SK-N-SH (cell line): ENCODE data around the gene INPP5B. TPM values are rescaled to one million over a fixed set of nuclear protein-coding genes. Genes with fewer than 3 reads are reported as not detected.
"Not testable (repeated sequence)": the region's sequence is repeated elsewhere in the genome, so short reads cannot be mapped to it uniquely, and the experiment has no call there.

Source experiments
- CTCF ChIA-PET: fragments of 300-600, 350-600 bp; formaldehyde crosslinking; extraction: SDS; loops from one replicate; lab custom pipeline; 2021; lab: Yijun Ruan, JAX
- POLR2A ChIA-PET: fragments of 350-600 bp; sonication (Branson Sonifier 250); formaldehyde crosslinking; extraction: SDS; loops from one replicate; lab custom pipeline; 2020; ENCODE audit warnings: antibody characterized with exemption, inconsistent platforms; lab: Yijun Ruan, JAX
- DNase-seq: peaks from one replicate; pipeline ENCODE4 v3.0.0; 2012
- H2AFZ ChIP-seq: fragments of 200-600 bp; sonication (generic); 2 replicates; pipeline ENCODE4 v1.8.1; 2016; ENCODE audit warnings: antibody characterized with exemption, mild to moderate bottlenecking, low read depth
- H3F3A ChIP-seq: fragments of 200-600 bp; sonication (generic); replicated peaks from 2 replicates; pipeline ENCODE3; 2016; ENCODE audit warnings: antibody characterized with exemption, mild to moderate bottlenecking; ENCODE audit not compliant: insufficient read depth
- H3K27ac ChIP-seq, 2 experiments: fragments of 200-500 bp in 1 of 2; fragments of 200-600 bp in 1 of 2; sonication (Bioruptor generic) in 1 of 2; sonication (generic), shearing (Covaris generic) in 1 of 2; 2 replicates each; pipeline versions ENCODE4 v1.5.1 to v1.6.1; 2014 to 2016; ENCODE audit warnings: low read depth in 2 of 2, inconsistent platforms in 1 of 2, low read length in 1 of 2, mild to moderate bottlenecking in 1 of 2, mixed read lengths in 1 of 2
- H3K27me3 ChIP-seq: fragments of 200-600 bp; sonication (generic), shearing (Covaris generic); 2 replicates; pipeline ENCODE4 v1.6.1; 2016; ENCODE audit warnings: mixed run types; ENCODE audit not compliant: insufficient read depth
- H3K36me3 ChIP-seq, 2 experiments: fragments of 200-500 bp in 1 of 2; fragments of 200-600 bp in 1 of 2; sonication (Bioruptor generic) in 1 of 2; sonication (generic) in 1 of 2; replicated peaks in 1 of 2; 2 replicates each; pipeline versions ENCODE3 to v1.5.1; 2014 to 2016; ENCODE audit warnings: low read length in 1 of 2, mild to moderate bottlenecking in 1 of 2; ENCODE audit not compliant: insufficient read depth in 2 of 2, control insufficient read depth in 1 of 2
- H3K4me1 ChIP-seq, 2 experiments: fragments of 200-500 bp in 1 of 2; fragments of 200-600 bp in 1 of 2; sonication (Bioruptor generic) in 1 of 2; sonication (generic), shearing (Covaris generic) in 1 of 2; 2 replicates each; pipeline versions ENCODE4 v1.5.1 to v1.6.1; 2014 to 2016; ENCODE audit warnings: low read depth in 1 of 2, low read length in 1 of 2, mixed run types in 1 of 2; ENCODE audit not compliant: insufficient read depth in 2 of 2, control insufficient read depth in 1 of 2
- H3K4me2 ChIP-seq: fragments of 200-600 bp; sonication (generic), shearing (Covaris generic); 2 replicates; pipeline ENCODE4 v1.6.1; 2017; ENCODE audit warnings: mixed run types
- H3K4me3 ChIP-seq, 2 experiments: fragments of 200-500 bp in 1 of 2; fragments of 200-600 bp in 1 of 2; sonication (Bioruptor generic) in 1 of 2; sonication (generic), shearing (Covaris generic) in 1 of 2; 2 replicates each; pipeline versions ENCODE4 v1.5.1 to v1.8.1; 2014 to 2016; ENCODE audit warnings: low read depth in 2 of 2, inconsistent platforms in 1 of 2, low read length in 1 of 2, mild to moderate bottlenecking in 1 of 2, mixed read lengths in 1 of 2, moderate library complexity in 1 of 2
- H3K79me2 ChIP-seq: fragments of 200-600 bp; sonication (generic); 2 replicates; pipeline ENCODE4 v1.8.1; 2017; ENCODE audit warnings: mild to moderate bottlenecking; ENCODE audit not compliant: insufficient read depth
- H3K9ac ChIP-seq: fragments of 200-600 bp; sonication (generic); 2 replicates; pipeline ENCODE4 v1.6.1; 2017; ENCODE audit warnings: mixed run types
- H3K9me2 ChIP-seq: fragments of 200-600 bp; sonication (generic); 2 replicates; pipeline ENCODE4 v1.6.1; 2017; ENCODE audit warnings: mixed run types
- H3K9me3 ChIP-seq: fragments of 200-600 bp; sonication (generic); 2 replicates; pipeline ENCODE4 v1.6.1; 2017; ENCODE audit warnings: mixed run types, mild to moderate bottlenecking, moderate library complexity
- H4K20me1 ChIP-seq: fragments of 200-600 bp; sonication (generic); 2 replicates; pipeline ENCODE4 v1.6.1; 2017; ENCODE audit warnings: mild to moderate bottlenecking, mixed run types; ENCODE audit not compliant: insufficient read depth
- CHD2 ChIP-seq: fragments of 150-350 bp; IDR thresholded peaks from 2 replicates; pipeline ENCODE4 v1.6.1; 2018; ENCODE audit warnings: low read length; ENCODE audit not compliant: partially characterized antibody
- GABPA ChIP-seq: IDR thresholded peaks from 2 replicates; pipeline ENCODE4 v1.4.0; 2012; ENCODE audit warnings: low read depth, mild to moderate bottlenecking
- GATA2 ChIP-seq: sonication (generic); formaldehyde crosslinking; IDR thresholded peaks from 2 replicates; pipeline ENCODE4 v1.5.0; 2020; ENCODE audit warnings: mild to moderate bottlenecking, missing genetic modification reagents
- NRF1 ChIP-seq: IDR thresholded peaks from 2 replicates; pipeline ENCODE4 v1.6.1; 2012; ENCODE audit warnings: low read depth, mild to moderate bottlenecking, low read length
- RFX5 ChIP-seq: IDR thresholded peaks from 2 replicates; pipeline ENCODE4 v1.6.1; 2012; ENCODE audit warnings: mild to moderate bottlenecking, improper control_type of control experiment, low read length
- RXRA ChIP-seq: IDR thresholded peaks from 2 replicates; pipeline ENCODE4 v1.4.0; 2012; ENCODE audit warnings: low read depth, mild to moderate bottlenecking, borderline replicate concordance
- SMC3 ChIP-seq: IDR thresholded peaks from 2 replicates; pipeline ENCODE4 v1.6.1; 2012; ENCODE audit warnings: low read depth, low read length, improper control_type of control experiment
- TAF1 ChIP-seq: IDR thresholded peaks from 2 replicates; pipeline ENCODE4 v1.6.1; 2012; ENCODE audit warnings: low read depth, mild to moderate bottlenecking, low read length, moderate library complexity, borderline replicate concordance
- YY1 ChIP-seq: IDR thresholded peaks from 2 replicates; pipeline ENCODE4 v1.4.0; 2012; ENCODE audit warnings: low read depth, mild to moderate bottlenecking
- WGBS: methylation state at CpG from one replicate; pipeline ENCODE4 v1.1.6; 2017; ENCODE audit warnings: low lambda C conversion rate; 5-methylcytosine and 5-hydroxymethylcytosine counted together
- polyA plus RNA-seq, 3 experiments: library from polyadenylated mRNA; depleted of rRNA; stranded (reverse); fragments of >200 nt; gene quantifications; 2 replicates each; pipeline ENCODE4 v1.2.3, GENCODE V29; 2012
- TF ChIP-seq, protein P1 (sequence below): IDR thresholded peaks from 2 replicates; pipeline ENCODE4 v1.6.1; 2012; ENCODE audit warnings: mild to moderate bottlenecking, low read depth, low read length, moderate library complexity
- TF ChIP-seq, protein P2 (sequence below): fragments of 200-600 bp; sonication (generic); IDR thresholded peaks from 2 replicates; pipeline ENCODE4 v1.6.1; 2017; ENCODE audit warnings: antibody characterized with exemption, mild to moderate bottlenecking, moderate library complexity
- TF ChIP-seq, protein P3 (sequence below): fragments of 150-350 bp; IDR thresholded peaks from 2 replicates; pipeline ENCODE4 v1.6.1; 2017; ENCODE audit warnings: antibody characterized with exemption, low read length, low read depth, borderline replicate concordance

Gene INPP5B
- polyA plus RNA-seq, 1 of the 3 experiments (the other 2 are of a cell fraction): 10.5 TPM

DNA sequence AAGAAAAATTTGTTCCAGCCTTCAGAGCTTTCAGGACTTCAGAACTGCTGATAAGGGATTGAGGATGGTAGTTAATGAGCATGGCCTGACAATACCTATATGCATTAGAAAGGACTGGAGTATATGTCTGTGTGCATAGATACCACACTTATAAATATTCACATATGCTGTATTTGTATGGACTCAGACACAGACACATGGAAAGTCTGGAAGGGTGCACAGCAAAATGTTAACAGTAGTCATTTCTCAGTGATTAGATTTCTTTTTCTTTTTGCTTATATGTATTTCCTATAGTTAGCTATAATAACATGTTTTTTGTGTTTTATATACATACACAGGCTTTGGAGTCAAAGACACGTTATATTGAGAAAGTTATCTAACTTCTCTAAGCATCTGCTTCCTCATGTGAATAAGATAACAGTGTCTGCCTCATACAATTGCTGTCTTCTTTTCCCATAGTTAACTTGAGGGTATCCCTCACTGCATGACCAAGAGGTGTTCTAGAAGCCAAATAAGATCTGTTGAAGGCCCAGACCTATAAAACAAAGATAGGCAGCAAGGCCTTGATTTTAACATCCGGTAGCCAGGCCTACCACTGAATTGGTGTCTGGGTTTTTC lies 31.3 kb downstream of the INPP5B start (continued):
- TF ChIP-seq, protein P1, sequence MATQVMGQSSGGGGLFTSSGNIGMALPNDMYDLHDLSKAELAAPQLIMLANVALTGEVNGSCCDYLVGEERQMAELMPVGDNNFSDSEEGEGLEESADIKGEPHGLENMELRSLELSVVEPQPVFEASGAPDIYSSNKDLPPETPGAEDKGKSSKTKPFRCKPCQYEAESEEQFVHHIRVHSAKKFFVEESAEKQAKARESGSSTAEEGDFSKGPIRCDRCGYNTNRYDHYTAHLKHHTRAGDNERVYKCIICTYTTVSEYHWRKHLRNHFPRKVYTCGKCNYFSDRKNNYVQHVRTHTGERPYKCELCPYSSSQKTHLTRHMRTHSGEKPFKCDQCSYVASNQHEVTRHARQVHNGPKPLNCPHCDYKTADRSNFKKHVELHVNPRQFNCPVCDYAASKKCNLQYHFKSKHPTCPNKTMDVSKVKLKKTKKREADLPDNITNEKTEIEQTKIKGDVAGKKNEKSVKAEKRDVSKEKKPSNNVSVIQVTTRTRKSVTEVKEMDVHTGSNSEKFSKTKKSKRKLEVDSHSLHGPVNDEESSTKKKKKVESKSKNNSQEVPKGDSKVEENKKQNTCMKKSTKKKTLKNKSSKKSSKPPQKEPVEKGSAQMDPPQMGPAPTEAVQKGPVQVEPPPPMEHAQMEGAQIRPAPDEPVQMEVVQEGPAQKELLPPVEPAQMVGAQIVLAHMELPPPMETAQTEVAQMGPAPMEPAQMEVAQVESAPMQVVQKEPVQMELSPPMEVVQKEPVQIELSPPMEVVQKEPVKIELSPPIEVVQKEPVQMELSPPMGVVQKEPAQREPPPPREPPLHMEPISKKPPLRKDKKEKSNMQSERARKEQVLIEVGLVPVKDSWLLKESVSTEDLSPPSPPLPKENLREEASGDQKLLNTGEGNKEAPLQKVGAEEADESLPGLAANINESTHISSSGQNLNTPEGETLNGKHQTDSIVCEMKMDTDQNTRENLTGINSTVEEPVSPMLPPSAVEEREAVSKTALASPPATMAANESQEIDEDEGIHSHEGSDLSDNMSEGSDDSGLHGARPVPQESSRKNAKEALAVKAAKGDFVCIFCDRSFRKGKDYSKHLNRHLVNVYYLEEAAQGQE: no peak
- no peak for TF ChIP-seq GATA2

DNA sequence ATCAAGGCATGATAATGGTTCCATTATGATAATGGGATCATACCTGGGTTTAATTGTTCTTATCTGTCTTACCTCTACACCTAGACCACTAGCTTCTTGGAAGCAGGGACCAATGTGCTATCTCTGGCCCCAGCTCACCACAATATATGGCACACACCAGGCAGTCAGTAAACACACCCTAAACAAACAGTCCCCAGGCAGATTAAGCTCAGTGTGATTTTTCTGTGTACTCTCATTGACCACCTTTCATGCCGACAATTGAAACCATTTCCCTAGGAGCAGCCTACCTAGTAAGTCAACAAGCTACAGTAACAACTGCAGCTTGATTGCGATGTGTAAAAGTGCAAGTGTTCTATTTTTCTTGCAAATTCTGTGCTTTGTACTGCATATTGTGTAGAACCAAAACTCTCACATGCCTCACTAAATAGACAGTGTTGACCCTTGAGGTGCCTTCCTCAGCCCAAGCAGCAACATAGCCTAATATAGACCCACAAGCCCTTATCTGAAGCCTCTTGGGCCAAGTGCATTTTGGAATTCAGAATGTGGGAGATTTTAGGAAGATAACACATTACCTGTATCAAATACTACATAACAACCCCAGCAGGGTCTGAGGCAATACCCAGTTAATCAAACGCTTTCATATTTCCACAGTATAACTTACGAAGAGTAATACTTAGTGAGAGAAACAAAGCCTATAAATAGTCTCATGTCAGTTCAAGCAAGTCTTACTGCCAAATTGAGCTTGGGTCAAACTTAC lies 32.0 kb downstream of the INPP5B start:
- no peak overlapping the region for H2AFZ ChIP-seq
- no peak overlapping the region for H3K9ac ChIP-seq
- no peak for DNase-seq
- H3K27me3 ChIP-seq: no peaks in the 10 kb centered on the region
- 99% methylated on average over 4 of the region's 4 CpGs for WGBS
- no peak for TF ChIP-seq SMC3
- TF ChIP-seq TAF1: no peak
- TF ChIP-seq CHD2: no peak
- no peak for TF ChIP-seq GABPA
- TF ChIP-seq YY1: no peak
- TF ChIP-seq, protein P2, sequence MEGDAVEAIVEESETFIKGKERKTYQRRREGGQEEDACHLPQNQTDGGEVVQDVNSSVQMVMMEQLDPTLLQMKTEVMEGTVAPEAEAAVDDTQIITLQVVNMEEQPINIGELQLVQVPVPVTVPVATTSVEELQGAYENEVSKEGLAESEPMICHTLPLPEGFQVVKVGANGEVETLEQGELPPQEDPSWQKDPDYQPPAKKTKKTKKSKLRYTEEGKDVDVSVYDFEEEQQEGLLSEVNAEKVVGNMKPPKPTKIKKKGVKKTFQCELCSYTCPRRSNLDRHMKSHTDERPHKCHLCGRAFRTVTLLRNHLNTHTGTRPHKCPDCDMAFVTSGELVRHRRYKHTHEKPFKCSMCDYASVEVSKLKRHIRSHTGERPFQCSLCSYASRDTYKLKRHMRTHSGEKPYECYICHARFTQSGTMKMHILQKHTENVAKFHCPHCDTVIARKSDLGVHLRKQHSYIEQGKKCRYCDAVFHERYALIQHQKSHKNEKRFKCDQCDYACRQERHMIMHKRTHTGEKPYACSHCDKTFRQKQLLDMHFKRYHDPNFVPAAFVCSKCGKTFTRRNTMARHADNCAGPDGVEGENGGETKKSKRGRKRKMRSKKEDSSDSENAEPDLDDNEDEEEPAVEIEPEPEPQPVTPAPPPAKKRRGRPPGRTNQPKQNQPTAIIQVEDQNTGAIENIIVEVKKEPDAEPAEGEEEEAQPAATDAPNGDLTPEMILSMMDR: no peak
- TF ChIP-seq, protein P3, sequence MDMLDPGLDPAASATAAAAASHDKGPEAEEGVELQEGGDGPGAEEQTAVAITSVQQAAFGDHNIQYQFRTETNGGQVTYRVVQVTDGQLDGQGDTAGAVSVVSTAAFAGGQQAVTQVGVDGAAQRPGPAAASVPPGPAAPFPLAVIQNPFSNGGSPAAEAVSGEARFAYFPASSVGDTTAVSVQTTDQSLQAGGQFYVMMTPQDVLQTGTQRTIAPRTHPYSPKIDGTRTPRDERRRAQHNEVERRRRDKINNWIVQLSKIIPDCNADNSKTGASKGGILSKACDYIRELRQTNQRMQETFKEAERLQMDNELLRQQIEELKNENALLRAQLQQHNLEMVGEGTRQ: no peak
- no peak for TF ChIP-seq RXRA
- no peak for TF ChIP-seq RFX5
- no peak for TF ChIP-seq NRF1
- H3K36me3 ChIP-seq: peaks cover 6 to 41% of the 10 kb centered on the region in 2 experiments
- H3K4me1 ChIP-seq: no peaks in the 10 kb centered on the region
- no peaks in the 10 kb centered on the region for H3K9me2 ChIP-seq
- H3K27ac ChIP-seq: no peak overlapping the region
- H3K4me2 ChIP-seq: no peak overlapping the region
- ChIA-PET CTCF (interaction anchor here (1.2 kb wide), 1 partner anchor 10 kb away, joined by 3 read pairs; no protein-coding TSS in a partner anchor), POLR2A (no interaction called here)
- H3K9me3 ChIP-seq: no peaks in the 10 kb centered on the region
- peaks cover 15% of the 10 kb centered on the region; the same call in 1 of the 2 replicates for H3K79me2 ChIP-seq
- no peaks in the 10 kb centered on the region; the same call in 1 of the 2 replicates for H4K20me1 ChIP-seq
- H3F3A ChIP-seq: no peaks in the 10 kb centered on the region
- no peak overlapping the region for H3K4me3 ChIP-seq

DNA sequence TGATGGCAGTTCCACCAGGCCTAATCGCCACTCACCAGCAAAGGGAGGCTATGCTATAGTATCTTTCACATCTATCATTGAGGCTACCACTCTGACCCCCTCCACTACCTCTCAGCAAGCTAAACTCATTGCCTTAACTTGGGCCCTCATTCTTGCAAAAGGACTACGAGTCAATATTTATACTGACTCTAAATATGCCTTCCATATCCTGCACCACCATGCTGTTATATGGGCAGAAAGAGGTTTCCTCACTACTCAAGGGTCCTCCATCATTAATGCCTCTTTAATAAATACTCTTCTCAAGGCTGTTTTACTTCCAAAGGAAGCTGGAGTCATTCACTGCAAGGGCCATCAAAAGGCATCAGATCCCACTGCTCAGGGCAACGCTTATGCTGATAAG lies 35.4 kb downstream of the INPP5B start:
- DNase-seq, H3K9me2 ChIP-seq, H3K27me3 ChIP-seq, H3K79me2 ChIP-seq, H3K9me3 ChIP-seq, H4K20me1 ChIP-seq, CTCF ChIA-PET, POLR2A ChIA-PET, H3K27ac ChIP-seq, H2AFZ ChIP-seq, H3K4me2 ChIP-seq, H3K4me3 ChIP-seq, H3K4me1 ChIP-seq, H3F3A ChIP-seq, H3K9ac ChIP-seq: not testable (repeated sequence)
- peaks cover 0 to 45% of the 10 kb centered on the region in 2 experiments for H3K36me3 ChIP-seq
- WGBS: 98% methylated on average over 3 of the region's 3 CpGs

DNA sequence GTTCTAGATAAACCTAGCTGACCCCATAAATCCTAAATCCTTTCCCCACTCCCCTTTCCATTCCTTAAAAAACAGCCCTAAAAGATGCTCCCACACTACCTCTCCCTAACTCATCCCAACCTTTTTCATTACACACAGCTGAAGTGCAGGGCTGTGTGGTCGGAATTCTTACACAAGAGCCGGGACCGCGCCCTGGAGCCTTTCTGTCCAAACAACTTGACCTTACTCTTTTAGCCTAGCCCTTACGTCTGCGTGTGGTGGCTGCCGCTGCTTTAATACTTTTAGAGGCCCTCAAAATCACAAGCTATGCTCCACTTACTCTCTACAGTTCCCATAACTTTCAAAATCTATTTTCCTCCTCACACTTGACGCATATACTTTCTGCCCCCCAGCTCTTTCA lies 36.0 kb downstream of the INPP5B start:
- H2AFZ ChIP-seq, H3K9me2 ChIP-seq, POLR2A ChIA-PET, H3K27ac ChIP-seq, DNase-seq, H3K4me3 ChIP-seq, H3F3A ChIP-seq, H3K4me2 ChIP-seq, H4K20me1 ChIP-seq, H3K27me3 ChIP-seq, H3K9me3 ChIP-seq, H3K4me1 ChIP-seq, H3K79me2 ChIP-seq, H3K9ac ChIP-seq, CTCF ChIA-PET: not testable (repeated sequence)
- WGBS: 90% methylated on average over 8 of the region's 8 CpGs
- peaks cover 0 to 49% of the 10 kb centered on the region in 2 experiments for H3K36me3 ChIP-seq
